Measurements from ENCODE around the gene GLDN. TPM values are rescaled to one million over a fixed set of nuclear protein-coding genes. Genes with fewer than 3 reads are reported as not detected.

GLDN gene
- 0.19 and 2.5 TPM in 2 replicates for total RNA-seq

DNA sequence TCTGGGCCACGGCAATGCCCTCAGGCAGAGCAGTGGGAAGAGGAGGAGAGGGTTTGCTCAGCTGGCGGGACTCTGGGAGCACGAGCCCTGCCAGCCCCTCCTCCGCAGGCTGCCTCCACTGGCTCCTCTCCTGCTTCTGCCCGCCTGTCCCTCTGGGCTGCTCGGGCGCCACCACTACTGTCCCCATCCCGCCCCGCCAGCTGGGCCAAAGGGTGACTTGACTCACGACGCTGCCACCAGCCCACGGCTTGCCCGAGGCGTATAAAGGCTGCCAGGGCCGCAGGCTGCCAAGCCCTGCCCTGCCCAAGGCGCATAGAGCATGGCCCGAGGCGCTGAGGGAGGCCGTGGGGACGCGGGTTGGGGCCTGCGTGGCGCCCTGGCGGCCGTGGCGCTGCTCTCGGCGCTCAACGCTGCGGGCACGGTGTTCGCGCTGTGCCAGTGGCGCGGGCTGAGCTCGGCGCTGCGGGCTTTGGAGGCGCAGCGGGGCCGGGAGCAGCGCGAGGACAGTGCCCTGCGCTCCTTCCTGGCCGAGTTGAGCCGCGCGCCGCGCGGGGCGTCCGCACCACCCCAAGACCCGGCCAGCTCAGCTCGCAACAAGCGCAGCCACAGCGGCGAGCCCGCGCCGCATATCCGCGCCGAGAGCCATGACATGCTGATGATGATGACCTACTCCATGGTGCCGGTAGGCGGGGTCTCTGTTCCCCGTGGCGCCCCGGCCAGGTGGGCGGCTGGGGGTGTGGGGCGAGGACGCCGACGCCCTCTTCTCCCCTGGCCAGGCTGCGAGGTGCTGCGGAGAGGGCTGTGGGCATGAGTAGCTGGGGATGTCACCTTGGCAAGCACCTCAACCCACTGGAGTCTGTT is at the start of gene GLDN:
TSS of gene GLDN (plus strand) at position 290 of the 861 bp plus-strand sequence. CDS start at position 320, 30 bp downstream.

GRCh38 chr15:51338496-51338895 is 3.0 kb upstream of the GLDN start, which contains the start of gene CYP19A1:
CYP19A1 (minus strand) TSS chr15:51338596; CDS start chr15:51242912, 95,684 bp downstream.

Other genes with a start within 250 kb of the GLDN start
- 6.6 and 11.5 TPM in 2 replicates for gene TNFAIP8L3, start 246.7 kb upstream of the GLDN start, total RNA-seq
- gene CYP19A1, start 3.1 kb upstream of the GLDN start, total RNA-seq = 0.83 and 1.1 TPM in 2 replicates

Data from cardiac ventricle fibroblast (primary cell).